ENCODE measurements around the gene ITGBL1.
A peak's percentile ranks its signal among the peaks of the same experiment; 100 is the strongest.
"Not testable (repeated sequence)": the region's sequence is repeated elsewhere in the genome, so short reads cannot be mapped to it uniquely, and the experiment has no call there.

Gene ITGBL1

GRCh38 chr13:101514695-101515275 is 62.3 kb downstream of the ITGBL1 start:
- peak; percentile 23 for DNase-seq

GRCh38 chr13:101515504-101515903 is 63.0 kb downstream of the ITGBL1 start:
- DNase-seq = peak; percentile 35

- DNase-seq = no peak
Observed at GRCh38 chr13:101516262-101516661, 63.8 kb downstream of the ITGBL1 start.

- DNase-seq = peak; percentile 69
Observed at GRCh38 chr13:101520672-101521071, 68.2 kb downstream of the ITGBL1 start.

GRCh38 chr13:101521371-101521770 is 68.9 kb downstream of the ITGBL1 start:
- DNase-seq = no peak

- DNase-seq = no peak
Observed at GRCh38 chr13:101522607-101523006, 70.1 kb downstream of the ITGBL1 start.

GRCh38 chr13:101523154-101524131 is 71.0 kb downstream of the ITGBL1 start:
- DNase-seq = no peak

- no peak for DNase-seq
Observed at GRCh38 chr13:101527130-101527529, 74.7 kb downstream of the ITGBL1 start.

GRCh38 chr13:101529422-101529821 is 76.9 kb downstream of the ITGBL1 start:
- peak; percentile 3 for DNase-seq

- no peak for DNase-seq
Observed at GRCh38 chr13:101530293-101530692, 77.8 kb downstream of the ITGBL1 start.

GRCh38 chr13:101535192-101535746 is 82.8 kb downstream of the ITGBL1 start:
- DNase-seq = no peak

- no peak for DNase-seq
Observed at GRCh38 chr13:101536079-101536478, 83.6 kb downstream of the ITGBL1 start.

GRCh38 chr13:101544544-101544943 is 92.1 kb downstream of the ITGBL1 start:
- not testable (repeated sequence) for DNase-seq

- no peak for DNase-seq
Observed at GRCh38 chr13:101544979-101545378, 92.5 kb downstream of the ITGBL1 start.

GRCh38 chr13:101545521-101545920 is 93.0 kb downstream of the ITGBL1 start:
- no peak for DNase-seq

GRCh38 chr13:101552286-101552685 is 99.8 kb downstream of the ITGBL1 start:
- no peak for DNase-seq

GRCh38 chr13:101552786-101553185 is 100.3 kb downstream of the ITGBL1 start:
- DNase-seq = no peak

- DNase-seq = no peak
Observed at GRCh38 chr13:101554420-101555125, 102.1 kb downstream of the ITGBL1 start.

- DNase-seq = no peak
Observed at GRCh38 chr13:101555610-101556009, 103.1 kb downstream of the ITGBL1 start.

GRCh38 chr13:101556676-101557123 is 104.2 kb downstream of the ITGBL1 start:
- no peak for DNase-seq

GRCh38 chr13:101565317-101565716 is 112.8 kb downstream of the ITGBL1 start:
- no peak for DNase-seq

GRCh38 chr13:101567841-101568240 is 115.4 kb downstream of the ITGBL1 start:
- DNase-seq = no peak

GRCh38 chr13:101569807-101570206 is 117.3 kb downstream of the ITGBL1 start:
- DNase-seq = no peak
